GM23338 (cell line): ENCODE measurements around the gene ZNF19.

Source experiments
- EZH2 ChIP-seq: fragments of 200-600 bp; sonication (generic); IDR thresholded peaks from one replicate; pipeline ENCODE4 v1.8.0; 2017; ENCODE audit warnings: antibody characterized with exemption, mild to moderate bottlenecking, low read depth; ENCODE audit not compliant: unreplicated experiment
- TF ChIP-seq, protein P1 (sequence below): IDR thresholded peaks from one replicate; pipeline ENCODE4 v1.6.1; 2018; ENCODE audit warnings: antibody characterized with exemption; ENCODE audit not compliant: unreplicated experiment
- TF ChIP-seq, protein P2 (sequence below), 2 experiments: fragments of 200-600 bp in 1 of 2; sonication (generic) in 1 of 2; conservative IDR thresholded peaks; 2 replicates each; pipeline versions ENCODE4 v1.5.1 to v1.6.1; 2016 to 2017; ENCODE audit warnings: antibody characterized with exemption in 2 of 2, low read depth in 2 of 2, mild to moderate bottlenecking in 2 of 2, moderate library complexity in 1 of 2

- TF ChIP-seq EZH2 = no peak
- TF ChIP-seq, protein P1, sequence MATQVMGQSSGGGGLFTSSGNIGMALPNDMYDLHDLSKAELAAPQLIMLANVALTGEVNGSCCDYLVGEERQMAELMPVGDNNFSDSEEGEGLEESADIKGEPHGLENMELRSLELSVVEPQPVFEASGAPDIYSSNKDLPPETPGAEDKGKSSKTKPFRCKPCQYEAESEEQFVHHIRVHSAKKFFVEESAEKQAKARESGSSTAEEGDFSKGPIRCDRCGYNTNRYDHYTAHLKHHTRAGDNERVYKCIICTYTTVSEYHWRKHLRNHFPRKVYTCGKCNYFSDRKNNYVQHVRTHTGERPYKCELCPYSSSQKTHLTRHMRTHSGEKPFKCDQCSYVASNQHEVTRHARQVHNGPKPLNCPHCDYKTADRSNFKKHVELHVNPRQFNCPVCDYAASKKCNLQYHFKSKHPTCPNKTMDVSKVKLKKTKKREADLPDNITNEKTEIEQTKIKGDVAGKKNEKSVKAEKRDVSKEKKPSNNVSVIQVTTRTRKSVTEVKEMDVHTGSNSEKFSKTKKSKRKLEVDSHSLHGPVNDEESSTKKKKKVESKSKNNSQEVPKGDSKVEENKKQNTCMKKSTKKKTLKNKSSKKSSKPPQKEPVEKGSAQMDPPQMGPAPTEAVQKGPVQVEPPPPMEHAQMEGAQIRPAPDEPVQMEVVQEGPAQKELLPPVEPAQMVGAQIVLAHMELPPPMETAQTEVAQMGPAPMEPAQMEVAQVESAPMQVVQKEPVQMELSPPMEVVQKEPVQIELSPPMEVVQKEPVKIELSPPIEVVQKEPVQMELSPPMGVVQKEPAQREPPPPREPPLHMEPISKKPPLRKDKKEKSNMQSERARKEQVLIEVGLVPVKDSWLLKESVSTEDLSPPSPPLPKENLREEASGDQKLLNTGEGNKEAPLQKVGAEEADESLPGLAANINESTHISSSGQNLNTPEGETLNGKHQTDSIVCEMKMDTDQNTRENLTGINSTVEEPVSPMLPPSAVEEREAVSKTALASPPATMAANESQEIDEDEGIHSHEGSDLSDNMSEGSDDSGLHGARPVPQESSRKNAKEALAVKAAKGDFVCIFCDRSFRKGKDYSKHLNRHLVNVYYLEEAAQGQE = no peak
- TF ChIP-seq, protein P2, sequence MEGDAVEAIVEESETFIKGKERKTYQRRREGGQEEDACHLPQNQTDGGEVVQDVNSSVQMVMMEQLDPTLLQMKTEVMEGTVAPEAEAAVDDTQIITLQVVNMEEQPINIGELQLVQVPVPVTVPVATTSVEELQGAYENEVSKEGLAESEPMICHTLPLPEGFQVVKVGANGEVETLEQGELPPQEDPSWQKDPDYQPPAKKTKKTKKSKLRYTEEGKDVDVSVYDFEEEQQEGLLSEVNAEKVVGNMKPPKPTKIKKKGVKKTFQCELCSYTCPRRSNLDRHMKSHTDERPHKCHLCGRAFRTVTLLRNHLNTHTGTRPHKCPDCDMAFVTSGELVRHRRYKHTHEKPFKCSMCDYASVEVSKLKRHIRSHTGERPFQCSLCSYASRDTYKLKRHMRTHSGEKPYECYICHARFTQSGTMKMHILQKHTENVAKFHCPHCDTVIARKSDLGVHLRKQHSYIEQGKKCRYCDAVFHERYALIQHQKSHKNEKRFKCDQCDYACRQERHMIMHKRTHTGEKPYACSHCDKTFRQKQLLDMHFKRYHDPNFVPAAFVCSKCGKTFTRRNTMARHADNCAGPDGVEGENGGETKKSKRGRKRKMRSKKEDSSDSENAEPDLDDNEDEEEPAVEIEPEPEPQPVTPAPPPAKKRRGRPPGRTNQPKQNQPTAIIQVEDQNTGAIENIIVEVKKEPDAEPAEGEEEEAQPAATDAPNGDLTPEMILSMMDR (conservative IDR thresholded peaks at IDR 0.05; ENCODE audit: low read depth in 2 of 2) = no peak
Measured at GRCh38 chr16:71460236-71460635, 28.9 kb downstream of the ZNF19 start.
